Jurkat, Clone E6-1 (cell line): ENCODE measurements around the gene ACACA.

Experiments
- DNase-seq: peaks from one replicate; pipeline ENCODE4 v3.0.0-alpha.2; 2011; ENCODE audit warnings: low read depth, low spot score
- H3K4me3 ChIP-seq: 2 replicates; pipeline ENCODE4 v1.5.1; 2011; ENCODE audit warnings: mild to moderate bottlenecking, low read length, control low read depth, moderate library complexity

The ACACA gene

GRCh38 chr17:37259030-37259735 is 147.5 kb downstream of the ACACA start:
- no peak overlapping the region for H3K4me3 ChIP-seq
- no peak for DNase-seq

- no peak for DNase-seq
- H3K4me3 ChIP-seq, result no peak overlapping the region
Measured at GRCh38 chr17:37256627-37257026, 150.0 kb downstream of the ACACA start.

GRCh38 chr17:37255432-37255831 is 151.2 kb downstream of the ACACA start:
- no peak for DNase-seq

GRCh38 chr17:37247825-37248224 is 158.8 kb downstream of the ACACA start:
- DNase-seq, result no peak
- H3K4me3 ChIP-seq, result no peak overlapping the region

More at GRCh38 chr17:37255432-37255831, 151.2 kb downstream of the ACACA start:
- H3K4me3 ChIP-seq, result no peak overlapping the region

GRCh38 chr17:37246085-37246484 is 160.6 kb downstream of the ACACA start:
- H3K4me3 ChIP-seq, result no peak overlapping the region
- DNase-seq, result no peak

GRCh38 chr17:37240381-37240780 is 166.3 kb downstream of the ACACA start:
- no peak overlapping the region for H3K4me3 ChIP-seq
- no peak for DNase-seq

- DNase-seq, result peak; percentile 11
- no peak overlapping the region for H3K4me3 ChIP-seq
Measured at GRCh38 chr17:37239690-37240334, 166.8 kb downstream of the ACACA start.

GRCh38 chr17:37234106-37234505 is 172.5 kb downstream of the ACACA start:
- DNase-seq, result no peak
- no peak overlapping the region for H3K4me3 ChIP-seq

- DNase-seq, result no peak
- H3K4me3 ChIP-seq, result no peak overlapping the region
Measured at GRCh38 chr17:37233036-37233435, 173.6 kb downstream of the ACACA start.

GRCh38 chr17:37231887-37232286 is 174.7 kb downstream of the ACACA start:
- no peak for DNase-seq
- no peak overlapping the region for H3K4me3 ChIP-seq

GRCh38 chr17:37230633-37231032 is 176.0 kb downstream of the ACACA start:
- no peak overlapping the region for H3K4me3 ChIP-seq
- no peak for DNase-seq

- no peak for DNase-seq
- no peak overlapping the region for H3K4me3 ChIP-seq
Measured at GRCh38 chr17:37225465-37225864, 181.2 kb downstream of the ACACA start.

- H3K4me3 ChIP-seq, result no peak overlapping the region
- DNase-seq, result no peak
Measured at GRCh38 chr17:37221865-37222264, 184.8 kb downstream of the ACACA start.

- DNase-seq, result no peak
- H3K4me3 ChIP-seq, result no peak overlapping the region
Measured at GRCh38 chr17:37220607-37220953, 186.1 kb downstream of the ACACA start.

GRCh38 chr17:37219876-37220606 is 186.6 kb downstream of the ACACA start:
- H3K4me3 ChIP-seq, result no peak overlapping the region
- DNase-seq, result no peak

- H3K4me3 ChIP-seq, result no peak overlapping the region
- no peak for DNase-seq
Measured at GRCh38 chr17:37218849-37219248, 187.8 kb downstream of the ACACA start.

GRCh38 chr17:37214416-37214815 is 192.2 kb downstream of the ACACA start:
- H3K4me3 ChIP-seq, result no peak overlapping the region
- DNase-seq, result no peak

- H3K4me3 ChIP-seq, result no peak overlapping the region
- DNase-seq, result no peak
Measured at GRCh38 chr17:37213927-37214326, 192.7 kb downstream of the ACACA start.

- no peak for DNase-seq
- no peak overlapping the region for H3K4me3 ChIP-seq
Measured at GRCh38 chr17:37212179-37212578, 194.5 kb downstream of the ACACA start.

GRCh38 chr17:37211136-37211535 is 195.5 kb downstream of the ACACA start:
- H3K4me3 ChIP-seq, result no peak overlapping the region
- DNase-seq, result no peak
